TTC549 (cell line): ENCODE results near the gene HSFX2.
"Not testable (repeated sequence)": the region's sequence is repeated elsewhere in the genome, so short reads cannot be mapped to it uniquely, and the experiment has no call there.

Source experiments
- FAIRE-seq: peaks from 2 replicates; lab custom pipeline; 2012; peaks lifted over from hg19 to GRCh38; lab: Jason Lieb, UNC

HSFX2 gene

DNA sequence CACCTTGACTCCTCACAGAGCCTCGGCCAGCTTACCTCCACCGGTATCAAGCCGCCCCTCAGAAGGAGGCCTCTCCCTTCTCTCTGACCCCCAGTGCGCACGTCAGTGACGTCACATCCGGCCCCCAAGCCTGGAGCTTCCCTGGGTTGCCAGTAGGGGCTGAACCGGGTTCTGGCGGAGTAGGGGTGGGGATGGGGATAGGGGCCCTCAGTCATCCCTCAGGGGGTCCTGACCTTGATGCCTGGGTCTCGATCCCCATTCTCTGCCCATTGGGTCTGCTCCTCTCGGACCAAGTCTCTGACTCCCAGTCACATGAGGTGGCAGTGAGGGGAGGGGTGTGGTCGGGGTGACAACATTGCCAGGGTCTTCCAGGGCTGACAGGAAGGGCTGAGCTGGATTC, 7.8 kb downstream of the HSFX2 start, which contains the start of gene MAGEA9B:
TSS of gene MAGEA9B (minus strand) at position 101 of the 400 bp plus-strand sequence. CDS start 4,280 bp downstream, outside the sequence.
- not testable (repeated sequence) for FAIRE-seq

DNA sequence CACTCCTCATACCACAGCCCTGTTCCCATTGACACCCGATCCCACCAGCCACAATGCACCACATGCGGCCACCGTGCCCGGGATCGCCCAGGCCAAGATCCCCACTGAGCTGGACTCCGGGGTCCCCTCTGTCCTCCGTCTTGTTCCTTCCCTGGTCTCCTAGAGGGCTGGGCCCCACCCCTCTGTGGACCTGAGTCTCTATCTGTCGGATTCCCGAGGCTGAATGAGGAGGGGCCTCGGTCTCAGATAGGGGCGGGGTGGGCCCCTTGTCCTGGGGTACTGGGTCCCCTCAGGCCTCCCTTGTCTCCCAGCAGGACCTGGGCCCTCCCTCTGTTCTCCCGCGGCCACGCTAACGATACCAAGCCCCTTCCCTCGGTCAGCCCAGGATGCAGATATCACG, 9.5 kb downstream of the HSFX2 start:
- FAIRE-seq = not testable (repeated sequence)

DNA sequence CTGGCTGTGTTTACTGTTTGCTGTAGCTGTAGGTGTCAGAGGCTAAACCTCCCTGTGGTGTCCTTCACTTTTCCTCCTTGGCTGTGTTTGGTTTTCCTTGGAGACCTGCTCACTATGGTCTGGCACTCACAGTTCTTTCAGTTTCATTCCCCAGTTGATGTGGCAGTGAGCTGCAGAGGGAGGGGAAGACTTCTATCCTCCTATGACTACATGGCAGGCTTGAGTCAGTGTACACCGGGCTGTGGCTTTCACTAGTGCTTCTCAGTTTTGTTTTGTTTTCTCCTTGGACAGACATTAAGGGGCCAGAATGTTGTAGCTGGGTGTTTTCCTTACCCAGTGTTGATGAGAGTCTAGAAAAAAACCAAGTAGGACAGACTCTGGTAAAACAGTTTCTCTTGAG, 21.7 kb downstream of the HSFX2 start:
- FAIRE-seq = not testable (repeated sequence)

DNA sequence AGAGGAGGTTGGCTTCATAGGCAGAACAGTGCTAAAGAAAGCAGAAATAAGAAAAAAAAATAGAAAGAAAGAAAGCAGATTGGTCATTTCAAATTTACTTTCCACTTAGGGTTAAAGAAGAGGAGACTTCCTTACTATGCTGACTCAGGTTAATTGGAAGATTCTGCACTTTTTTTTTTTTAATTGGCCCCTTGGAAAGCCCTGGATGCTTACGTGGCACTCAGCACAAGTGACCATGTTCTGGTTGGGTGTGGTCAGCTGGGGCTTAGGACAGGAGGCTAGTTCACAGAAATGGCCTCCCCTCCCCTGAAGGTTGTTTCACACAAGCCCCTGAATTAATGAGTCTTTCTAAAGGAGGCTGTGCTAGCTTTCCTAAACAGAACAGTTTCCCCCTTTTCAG, 22.4 kb downstream of the HSFX2 start:
- no peak for FAIRE-seq

DNA sequence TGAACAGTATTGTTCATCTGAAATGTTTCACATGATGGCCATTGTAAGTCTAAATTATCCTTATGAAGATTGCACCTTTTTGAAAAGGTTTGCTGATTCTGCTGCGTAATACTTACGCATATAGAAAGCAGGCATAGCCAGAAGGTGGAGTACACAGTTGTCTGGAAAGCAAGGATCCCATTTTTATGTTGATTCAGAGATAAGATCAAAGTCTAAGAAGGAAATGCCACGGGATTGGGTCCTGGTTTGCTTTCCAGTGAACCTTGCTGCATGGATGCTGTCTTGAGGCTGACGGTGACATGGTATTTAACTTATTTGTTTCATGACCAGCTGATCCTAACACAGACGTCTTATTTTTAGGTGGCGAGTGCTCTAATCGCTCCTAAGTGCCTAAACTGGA, 23.3 kb downstream of the HSFX2 start:
- no peak for FAIRE-seq

DNA sequence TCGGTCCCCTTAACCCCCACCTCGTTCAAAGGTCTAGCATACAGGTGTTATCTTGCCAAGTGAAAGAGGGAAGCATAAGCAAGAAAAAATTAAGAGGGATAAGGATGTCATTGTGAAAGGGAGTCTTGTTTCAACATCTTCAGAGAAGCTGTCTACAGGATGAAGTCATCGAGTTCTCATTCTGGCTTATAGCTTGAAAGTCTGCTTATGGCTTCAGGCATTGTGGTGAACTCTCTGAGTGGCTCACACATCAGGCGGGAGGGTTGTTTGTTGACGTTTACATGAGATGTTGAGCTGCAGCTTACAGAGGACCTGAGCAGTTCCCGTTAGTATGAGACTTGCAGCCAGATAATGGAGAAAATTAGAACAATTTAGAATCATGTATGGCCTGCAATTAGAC, 24.4 kb downstream of the HSFX2 start:
- no peak for FAIRE-seq

DNA sequence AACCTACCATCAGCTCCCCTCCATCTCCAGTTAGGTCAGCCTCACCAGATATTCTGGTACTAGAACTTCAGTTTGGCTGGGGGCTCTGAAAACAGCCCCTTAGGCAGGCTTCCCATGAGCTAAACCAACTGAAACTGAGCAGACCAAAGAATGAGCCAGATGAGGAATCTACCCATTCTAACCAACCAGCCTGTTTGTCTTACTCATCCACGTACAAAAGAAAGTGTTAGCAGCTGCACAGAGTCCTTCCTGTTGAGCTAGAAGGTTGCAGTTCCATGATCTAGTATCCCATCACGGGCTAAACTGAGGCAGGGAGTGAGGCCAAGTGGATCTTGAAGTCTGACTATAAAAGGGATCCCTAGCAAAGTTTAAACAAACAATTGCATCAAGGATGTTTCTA, 25.3 kb downstream of the HSFX2 start:
- no peak for FAIRE-seq

DNA sequence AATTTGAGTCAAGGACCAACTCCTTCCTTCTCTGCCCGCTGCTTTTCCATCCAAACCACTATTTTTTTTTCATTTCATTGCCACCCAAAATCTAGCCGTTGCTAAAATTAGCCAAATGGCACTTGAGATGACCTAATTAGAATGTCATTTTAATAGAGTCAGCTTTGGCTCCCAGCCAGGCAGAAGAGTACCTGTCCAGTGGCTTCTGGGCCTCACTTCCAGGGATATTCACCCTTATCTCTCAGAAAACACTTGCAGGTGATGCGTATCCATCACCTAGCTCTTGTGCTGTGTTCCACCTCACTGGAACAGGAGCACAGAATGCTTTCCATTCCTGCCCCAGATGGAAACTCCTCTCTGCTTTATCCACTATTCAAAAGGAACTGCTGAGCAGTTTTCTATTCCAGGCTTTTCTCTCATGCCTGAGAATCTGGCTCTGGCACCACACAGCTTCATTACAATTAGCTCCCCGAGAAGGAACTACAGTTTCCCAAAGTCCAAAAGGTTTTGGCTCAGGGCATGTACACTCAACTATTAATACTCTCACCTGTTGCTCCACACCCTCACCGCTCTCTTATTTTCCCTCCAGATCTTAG, 26.3 kb downstream of the HSFX2 start:
- FAIRE-seq = no peak

DNA sequence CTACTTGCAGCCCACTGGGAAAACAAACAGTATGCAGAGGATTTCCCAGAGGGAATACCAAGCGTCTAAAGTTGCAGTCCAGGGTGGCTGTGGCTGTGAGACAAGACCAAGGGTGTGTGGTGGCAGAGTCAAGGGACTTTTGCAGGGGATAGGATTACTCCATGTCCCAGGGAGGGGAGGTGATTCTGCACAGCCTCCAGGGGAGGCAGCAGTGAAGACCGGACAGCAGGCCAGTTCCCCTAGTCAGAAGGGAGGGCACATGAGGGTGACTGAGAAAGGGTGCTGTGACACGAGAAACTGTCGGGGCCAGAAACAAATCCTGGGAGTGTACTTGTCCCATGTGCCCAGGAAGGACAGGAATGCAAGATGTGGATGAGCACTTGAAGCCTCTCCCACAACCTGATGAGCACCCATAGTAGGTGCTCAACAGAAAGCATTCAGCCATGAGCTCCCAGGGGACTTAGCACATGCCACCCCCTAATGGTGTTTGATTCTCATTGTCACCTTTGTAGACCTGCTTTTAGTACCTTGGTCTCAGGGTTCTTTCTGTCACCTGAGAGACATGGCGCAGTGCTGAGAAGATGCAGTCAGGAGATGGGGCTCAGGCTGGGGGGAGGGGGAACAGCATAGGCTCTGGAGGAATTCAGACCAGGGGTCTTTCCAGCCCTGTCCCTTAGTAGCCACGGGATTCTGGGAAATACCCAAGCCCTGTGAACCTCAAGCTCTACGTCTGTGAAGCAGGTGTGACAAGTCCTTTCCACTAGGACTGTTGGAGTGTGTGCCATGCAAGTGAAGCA, 27.3 kb downstream of the HSFX2 start:
- no peak for FAIRE-seq

DNA sequence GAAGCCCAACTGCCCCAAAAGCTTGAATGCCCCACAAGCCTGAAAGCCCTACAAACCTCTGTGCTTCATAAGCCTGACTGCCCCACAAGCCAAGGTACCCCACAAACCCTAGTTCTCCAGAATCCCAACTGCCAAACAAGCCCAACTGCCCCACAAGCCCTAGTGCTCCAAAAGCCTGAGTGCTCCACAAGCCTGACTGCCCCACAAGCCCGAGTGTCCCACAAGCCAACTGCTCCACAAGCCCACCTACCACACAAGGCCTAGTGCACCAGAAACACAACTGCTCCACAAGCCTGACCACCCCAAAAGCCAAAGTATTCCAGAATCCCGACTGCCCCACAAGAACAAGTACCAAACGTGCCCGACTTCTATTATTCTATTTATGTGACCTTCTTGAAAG, 31.8 kb downstream of the HSFX2 start:
- FAIRE-seq = no peak

DNA sequence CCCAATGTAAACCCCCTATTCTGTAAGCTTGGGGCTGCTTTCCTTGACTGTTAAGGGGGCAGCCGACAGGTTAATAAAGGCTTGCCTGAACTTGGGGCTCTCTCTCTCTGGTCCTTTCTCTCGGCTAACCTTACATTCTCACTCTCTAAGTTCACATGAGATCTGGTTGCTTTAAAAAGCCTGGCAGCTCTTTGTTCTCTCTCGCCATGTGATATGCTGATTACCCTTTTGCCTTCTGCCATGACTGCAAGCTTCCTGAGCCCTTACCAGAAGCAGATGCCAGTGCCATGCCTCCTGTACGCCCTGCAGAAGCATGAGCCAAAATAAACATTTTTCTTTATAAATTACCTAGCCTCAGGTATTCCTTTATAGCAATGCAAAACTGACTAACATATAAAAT, 39.9 kb downstream of the HSFX2 start:
- FAIRE-seq = not testable (repeated sequence)

DNA sequence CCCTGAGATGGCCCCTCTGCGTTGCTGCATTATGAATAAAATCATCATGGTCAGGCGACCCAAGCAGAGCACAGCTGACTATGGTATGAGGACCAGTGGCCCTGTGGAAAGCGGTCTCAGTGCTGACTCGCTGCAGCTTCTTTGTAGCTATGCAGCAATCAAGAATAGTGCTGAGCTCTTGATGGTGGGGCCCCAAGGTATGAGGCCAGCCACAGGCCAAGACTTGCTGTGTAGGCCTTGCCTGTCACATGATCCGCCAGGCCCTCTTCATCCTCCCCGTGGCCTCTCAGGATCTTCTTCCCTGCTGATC, 43.2 kb downstream of the HSFX2 start:
- not testable (repeated sequence) for FAIRE-seq

DNA sequence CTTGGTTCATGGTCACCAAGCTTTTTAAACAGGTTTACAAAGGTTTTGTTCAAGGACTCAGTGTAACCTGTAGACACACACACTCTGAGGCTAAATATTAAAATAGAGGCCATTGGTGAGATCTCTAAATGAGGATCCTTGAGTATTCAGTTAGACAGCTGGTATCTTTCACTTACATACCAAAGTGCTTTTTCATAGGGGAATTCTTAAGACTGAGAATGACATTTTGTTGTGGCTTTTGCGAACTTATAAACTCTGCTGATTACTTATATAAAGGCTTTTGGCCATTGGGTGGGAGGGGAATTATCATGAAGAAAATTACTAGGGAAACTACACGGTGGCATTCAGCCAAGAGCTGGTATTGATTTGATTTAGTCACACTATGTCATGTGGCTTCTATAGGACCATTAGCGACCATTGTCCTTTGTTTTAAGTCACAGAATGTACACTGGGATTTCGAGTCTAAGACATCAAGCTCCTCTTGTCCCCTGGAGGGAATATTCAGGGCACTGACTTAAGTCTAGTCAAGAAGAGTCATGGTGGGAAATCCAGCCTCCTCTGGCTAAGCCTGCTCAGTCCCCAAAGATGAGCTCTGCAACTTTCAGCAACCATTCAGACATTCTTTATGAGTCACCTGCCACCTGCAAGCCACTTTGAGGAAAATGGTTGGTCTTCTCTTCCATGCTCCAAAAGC, 43.7 kb downstream of the HSFX2 start:
- not testable (repeated sequence) for FAIRE-seq

DNA sequence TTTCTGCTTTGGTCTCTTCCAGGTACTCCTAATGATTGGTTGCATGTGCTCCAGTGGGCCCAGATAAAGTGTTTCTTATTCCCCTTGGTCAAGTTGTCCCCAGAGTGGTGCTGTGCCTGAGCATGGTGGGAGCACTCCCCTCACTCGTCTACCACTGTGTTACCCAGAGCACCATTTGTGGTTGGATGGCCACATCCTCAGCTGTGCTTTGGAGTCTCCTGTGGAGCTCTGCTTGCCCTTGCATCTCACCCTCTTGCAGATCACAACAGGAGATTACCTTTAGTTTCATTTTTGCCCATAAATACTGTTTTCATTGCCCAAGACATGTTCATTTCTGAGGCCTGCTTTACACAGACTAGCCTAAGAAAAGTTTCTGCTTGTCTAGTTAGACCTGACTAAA, 44.7 kb downstream of the HSFX2 start:
- not testable (repeated sequence) for FAIRE-seq

DNA sequence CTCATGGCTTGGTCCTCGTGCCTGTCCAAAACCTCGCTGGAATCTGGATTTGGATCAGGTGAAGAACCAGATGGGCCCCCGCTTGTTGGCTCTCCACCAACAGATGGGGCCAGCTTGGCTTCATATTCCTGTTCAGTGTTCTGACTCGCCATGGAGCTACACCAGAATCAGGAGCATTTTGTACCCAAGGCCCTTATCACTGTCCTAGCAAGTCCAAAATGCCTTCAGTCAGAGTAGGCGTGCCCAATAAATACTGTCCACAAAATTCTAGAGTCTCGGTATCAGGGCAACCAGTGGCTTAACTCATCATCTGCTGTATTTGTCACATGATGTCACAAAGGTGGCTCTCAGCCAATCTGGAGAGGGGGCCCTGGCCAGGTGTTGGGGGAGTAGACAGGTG, 45.4 kb downstream of the HSFX2 start, which contains the start of gene HSFX3:
TSS of gene HSFX3 (minus strand) at position 224 of the 400 bp plus-strand sequence. CDS start at position 152, 72 bp downstream.
- FAIRE-seq = not testable (repeated sequence)

DNA sequence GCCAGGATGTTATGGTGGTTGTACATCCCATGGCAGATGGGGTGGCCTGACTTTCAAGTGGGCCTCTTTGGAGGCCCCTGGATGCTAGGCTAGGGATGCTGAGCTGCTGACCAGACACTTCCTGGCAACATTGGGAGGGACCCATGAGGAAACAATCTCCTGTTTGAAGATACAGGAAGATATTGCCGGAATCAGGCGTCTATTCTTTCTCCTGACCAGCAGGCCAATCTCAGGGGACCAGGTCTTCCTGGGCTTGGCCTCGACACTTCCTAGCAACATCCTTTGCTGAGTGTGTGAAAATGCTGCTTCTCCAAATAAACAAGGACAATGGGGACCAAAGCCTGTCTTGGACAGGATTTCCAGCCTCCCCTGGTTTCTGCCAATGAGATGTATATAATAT, 47.3 kb downstream of the HSFX2 start:
- not testable (repeated sequence) for FAIRE-seq

DNA sequence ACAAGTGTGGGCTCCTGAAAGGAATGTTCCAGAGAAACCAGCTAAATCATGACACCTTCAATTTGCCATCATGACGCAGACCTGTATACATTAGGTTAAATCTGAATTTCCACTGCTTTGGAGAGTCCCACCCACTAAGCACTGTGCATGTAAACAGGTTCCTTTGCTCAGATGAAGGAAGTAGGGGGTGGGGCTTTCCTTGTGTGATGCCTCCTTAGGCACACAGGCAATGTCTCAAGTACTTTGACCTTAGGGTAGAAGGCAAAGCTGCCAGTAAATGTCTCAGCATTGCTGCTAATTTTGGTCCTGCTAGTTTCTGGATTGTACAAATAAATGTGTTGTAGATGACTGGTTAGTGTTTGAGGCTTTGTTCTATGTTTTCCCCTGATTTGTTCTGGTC, 48.2 kb downstream of the HSFX2 start:
- FAIRE-seq = not testable (repeated sequence)

DNA sequence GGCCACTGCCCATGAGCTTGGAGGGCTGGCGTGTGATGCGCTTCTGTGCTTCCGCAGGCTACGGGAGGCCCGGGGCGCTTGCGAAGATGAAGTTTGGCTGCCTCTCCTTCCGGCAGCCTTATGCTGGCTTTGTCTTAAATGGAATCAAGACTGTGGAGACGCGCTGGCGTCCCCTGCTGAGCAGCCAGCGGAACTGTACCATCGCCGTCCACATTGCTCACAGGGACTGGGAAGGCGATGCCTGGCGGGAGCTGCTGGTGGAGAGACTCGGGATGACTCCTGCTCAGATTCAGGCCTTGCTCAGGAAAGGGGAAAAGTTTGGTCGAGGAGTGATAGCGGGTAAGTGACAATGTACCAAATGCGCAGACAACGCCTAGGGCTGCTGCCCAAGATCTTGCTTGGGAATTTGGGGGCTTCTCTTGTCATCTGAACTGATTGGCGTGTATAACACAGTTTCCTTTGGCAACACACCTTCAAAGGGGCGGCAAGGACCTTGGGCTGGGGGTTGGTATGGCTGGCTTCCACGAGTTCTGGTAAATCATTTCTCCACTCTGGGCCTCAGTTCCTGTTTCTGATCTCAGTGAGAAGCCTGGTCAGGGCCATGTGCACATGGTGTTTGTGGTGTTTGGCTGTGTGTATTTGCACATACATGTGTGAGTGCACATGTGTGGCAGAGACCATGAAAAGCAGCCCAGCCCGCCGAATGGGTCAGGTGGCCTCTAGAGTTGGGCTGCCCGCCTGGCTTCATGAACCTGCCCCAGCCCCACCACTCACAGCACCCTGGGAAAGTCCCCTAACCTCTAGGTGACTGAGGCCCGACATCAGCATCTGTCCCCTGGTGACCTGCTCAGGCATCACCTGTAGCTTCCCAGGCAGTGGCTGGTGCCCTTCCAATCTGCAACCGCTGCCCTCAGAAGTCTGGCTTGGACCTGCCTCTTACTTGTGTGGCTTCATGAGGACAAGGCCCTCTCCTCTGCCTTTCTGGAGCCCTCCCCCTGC, 49.3 kb downstream of the HSFX2 start:
- FAIRE-seq = not testable (repeated sequence)
